Testis (tissue), 3 donors: ENCODE results near the gene SP3. TPM values are rescaled to one million over a fixed set of nuclear protein-coding genes. Genes with fewer than 3 reads are reported as not detected.

ENCODE experiments used
- DNase-seq: peaks from one replicate; pipeline ENCODE4 v3.0.0-alpha.2; 2019
- H3K27ac ChIP-seq, 2 donors: fragments of 200-600 bp; sonication (generic); one replicate each; pipeline ENCODE4 v1.5.1; 2019
- H3K27me3 ChIP-seq: fragments of 200-600 bp; sonication (generic); one replicate; pipeline ENCODE4 v1.5.1; 2019
- H3K36me3 ChIP-seq: fragments of 200-600 bp; sonication (generic); one replicate; pipeline ENCODE4 v1.5.1; 2017; ENCODE audit warnings: low read depth; ENCODE audit errors: missing control alignments
- H3K4me1 ChIP-seq: fragments of 200-600 bp; sonication (generic); one replicate; pipeline ENCODE4 v1.5.1; 2019
- H3K4me3 ChIP-seq, 2 donors: fragments of 200-600 bp; sonication (generic); one replicate each; pipeline ENCODE4 v1.5.1; 2017 to 2019
- H3K9me3 ChIP-seq: fragments of 200-600 bp; sonication (generic); one replicate; pipeline ENCODE4 v1.5.1; 2017
- CTCF ChIP-seq, 3 experiments: fragments of 450-650 bp in 2 of 3; fragments of 200-600 bp in 1 of 3; sonication (generic) in 1 of 3; IDR thresholded peaks; one replicate each; pipeline ENCODE4 v1.5.1; 2016 to 2019; ENCODE audit warnings: antibody characterized with exemption in 3 of 3, mild to moderate bottlenecking in 2 of 3, moderate library complexity in 1 of 3
- POLR2A ChIP-seq: fragments of 450-650 bp; IDR thresholded peaks from one replicate; pipeline ENCODE4 v1.6.1; 2017; ENCODE audit warnings: antibody characterized with exemption, mild to moderate bottlenecking, moderate library complexity
- WGBS, 2 donors: methylation state at CpG; one replicate each; pipeline ENCODE4 v1.1.5; 2018; 5-methylcytosine and 5-hydroxymethylcytosine counted together
- intact Hi-C: fragments of 100-400 bp; cut with DNase I; formaldehyde crosslinking; loops from one replicate; pipeline ENCODE4 v1.15.1; 2023; ENCODE audit warnings: low total_unique reads
- polyA plus RNA-seq: library from polyadenylated mRNA; stranded (reverse); fragments of 350-450 nt; fragmentation: Illumina TruSeq; extraction: RNeasy Lipid Tissue Mini Kit (QIAGEN cat#74804); gene quantifications from one replicate; pipeline ENCODE4 v1.2.3, GENCODE V29; 2014; ENCODE audit warnings: low read depth, low replicate concordance; ENCODE audit not compliant: insufficient read depth
- total RNA-seq, 2 donors: library from RNA; depleted of rRNA; stranded (reverse); fragments of >200 nt; gene quantifications; one replicate each; pipeline ENCODE4 v1.2.3, GENCODE V29; 2016

The SP3 gene
- total and polyA plus RNA-seq, 3 donors from 2014 or later: 48.1 to 142 (median 135) TPM

- DNase-seq: no peak
- Histone ChIP-seq H3K27me3 (no peaks in the 10 kb centered on the region), H3K9me3 (no peaks in the 10 kb centered on the region), H3K27ac (no peak overlapping the region), H3K4me1 (no peaks in the 10 kb centered on the region), H3K36me3 (no peaks in the 10 kb centered on the region), H3K4me3 (no peak overlapping the region)
- TF ChIP-seq CTCF (IDR thresholded peaks at IDR 0.05) (no peak), POLR2A (no peak)
- intact Hi-C loops: no loop called here
These were observed 42.4 kb downstream of the SP3 start for GRCh38 chr2:173922760-173923159.

GRCh38 chr2:173922068-173922467 is 43.1 kb downstream of the SP3 start:
- Histone ChIP-seq H3K36me3 (no peaks in the 10 kb centered on the region), H3K4me3 (no peak overlapping the region), H3K9me3 (no peaks in the 10 kb centered on the region), H3K27ac (no peak overlapping the region), H3K4me1 (no peaks in the 10 kb centered on the region), H3K27me3 (no peaks in the 10 kb centered on the region)
- intact Hi-C loops: no loop called here
- no peak for DNase-seq
- TF ChIP-seq CTCF (IDR thresholded peaks at IDR 0.05) (no peak), POLR2A (no peak)

DNA sequence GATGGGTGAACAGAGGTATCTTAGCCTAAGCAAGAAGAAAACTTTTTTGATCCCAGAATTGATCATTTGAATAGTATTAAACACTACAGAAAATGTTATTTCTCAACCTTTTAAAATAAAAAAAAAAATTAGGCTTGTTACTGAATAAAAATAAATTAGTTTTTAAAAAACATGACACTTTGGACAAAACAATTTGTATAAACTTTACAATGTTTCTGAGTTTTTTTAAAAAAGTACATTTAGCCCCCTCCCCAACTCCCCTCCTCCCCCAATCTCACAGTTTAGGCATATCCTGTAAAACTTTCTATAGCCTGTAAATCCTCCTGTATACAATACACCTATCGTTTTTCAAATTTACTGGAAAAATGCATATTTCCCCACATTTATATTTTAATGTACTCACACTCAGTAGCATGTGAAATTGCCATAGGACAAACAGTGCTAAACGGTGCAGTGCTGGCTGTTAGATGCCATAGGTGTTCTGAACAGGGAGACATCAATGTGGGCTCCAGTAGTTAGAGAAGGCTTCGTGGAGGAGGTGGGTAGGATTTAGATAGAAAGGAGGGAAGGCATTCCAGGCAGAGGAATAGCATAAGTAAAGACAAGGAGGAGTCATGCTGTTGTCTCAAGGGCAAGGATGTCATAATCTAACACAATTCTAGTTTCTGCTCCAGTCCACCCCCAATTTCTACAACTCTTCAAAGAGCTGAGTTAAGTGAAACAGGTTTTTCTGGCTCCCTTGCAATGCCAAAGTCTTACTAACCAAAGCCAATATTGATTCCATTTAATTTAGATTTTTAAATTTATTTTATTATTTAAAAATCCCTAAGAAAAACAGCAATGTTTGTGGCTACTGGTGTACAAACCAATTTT is 50.9 kb downstream of the SP3 start:
- WGBS, 2 donors: 85 to 89% methylated on average over 3 of the region's 3 CpGs

DNA sequence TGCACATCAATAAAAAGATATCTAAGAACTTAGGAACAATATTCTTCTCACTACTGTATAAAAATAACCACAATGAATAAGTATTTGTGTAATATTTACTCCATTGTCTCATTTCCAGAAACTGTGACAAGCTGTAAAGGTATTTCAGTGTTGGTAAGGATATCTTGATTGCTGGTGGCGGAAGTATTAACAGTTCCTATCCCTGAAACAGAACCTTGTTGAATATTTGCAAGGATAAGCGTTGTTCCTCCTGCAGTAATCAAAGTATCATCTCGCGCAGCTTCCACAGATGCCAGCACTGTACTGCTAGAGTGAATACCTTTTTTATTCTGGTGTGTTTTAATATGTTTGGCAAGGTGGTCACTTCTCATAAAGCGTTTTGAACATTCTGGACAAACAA is 55.3 kb downstream of the SP3 start:
- no peaks in the 10 kb centered on the region for H3K4me1 ChIP-seq
- intact Hi-C loops: no loop called here
- TF ChIP-seq POLR2A: no peak
- TF ChIP-seq CTCF (IDR thresholded peaks at IDR 0.05): no peak
- no peaks in the 10 kb centered on the region for H3K27me3 ChIP-seq
- no peak overlapping the region for H3K27ac ChIP-seq
- H3K36me3 ChIP-seq: no peaks in the 10 kb centered on the region
- WGBS, 2 donors: 91 to 93% methylated on average over 5 of the region's 5 CpGs
- H3K9me3 ChIP-seq: no peaks in the 10 kb centered on the region
- no peak overlapping the region for H3K4me3 ChIP-seq
- DNase-seq: no peak

More for the DNA sequence above, 50.9 kb downstream of the SP3 start:
- Histone ChIP-seq H3K9me3 (no peaks in the 10 kb centered on the region), H3K27me3 (no peaks in the 10 kb centered on the region), H3K4me3 (no peak overlapping the region), H3K36me3 (no peaks in the 10 kb centered on the region), H3K27ac (no peak overlapping the region), H3K4me1 (no peaks in the 10 kb centered on the region)
- intact Hi-C loops: no loop called here
- TF ChIP-seq POLR2A: no peak
- TF ChIP-seq CTCF (IDR thresholded peaks at IDR 0.05): no peak
- DNase-seq: no peak

- TF ChIP-seq POLR2A (no peak), CTCF (IDR thresholded peaks at IDR 0.05) (no peak)
- Histone ChIP-seq H3K4me3 (no peak overlapping the region), H3K27me3 (no peaks in the 10 kb centered on the region), H3K27ac (no peak overlapping the region), H3K4me1 (no peaks in the 10 kb centered on the region), H3K9me3 (no peaks in the 10 kb centered on the region), H3K36me3 (no peaks in the 10 kb centered on the region)
- WGBS, 2 donors: 95 to 100% methylated on average over 1 of the region's 1 CpG
- intact Hi-C loops: no loop called here
- no peak for DNase-seq
These were observed 58.5 kb downstream of the SP3 start for GRCh38 chr2:173906626-173907025.
